Right lobe of liver (tissue), 6 donors: ENCODE results near the gene NOTCH1. TPM values are rescaled to one million over a fixed set of nuclear protein-coding genes. Genes with fewer than 3 reads are reported as not detected.
A peak's percentile ranks its signal among the peaks of the same experiment; 100 is the strongest.
"Not testable (repeated sequence)": the region's sequence is repeated elsewhere in the genome, so short reads cannot be mapped to it uniquely, and the experiment has no call there.

ENCODE experiments used
- ATAC-seq, 4 donors: fragments of 200-7000 bp; cut with Tn5 transposase; one replicate each; pipeline ENCODE4 v1.9.1; 2020; ENCODE audit warnings: mild to moderate bottlenecking in 4 of 4, moderate library complexity in 4 of 4
- DNase-seq, 3 donors: peaks; one replicate each; pipeline ENCODE4 v3.0.0-alpha.2; 2020
- H3K27ac ChIP-seq, 3 donors: fragments of 200-600 bp; one replicate each; pipeline ENCODE4 v1.8.0; 2022
- H3K27me3 ChIP-seq, 2 donors: fragments of 200-600 bp; one replicate each; pipeline ENCODE4 v1.8.0; 2022
- H3K36me3 ChIP-seq, 4 donors: fragments of 200-600 bp; sonication (generic) in 1 of 4; one replicate each; pipeline versions ENCODE4 v1.5.1 to v1.8.0; 2017 to 2022; ENCODE audit warnings: control low read depth in 1 of 4
- H3K4me1 ChIP-seq, 4 donors: fragments of 200-600 bp; sonication (generic) in 1 of 4; one replicate each; pipeline versions ENCODE4 v1.5.1 to v1.8.0; 2017 to 2022; ENCODE audit warnings: control low read depth in 1 of 4
- H3K4me3 ChIP-seq, 3 donors: fragments of 200-600 bp; one replicate each; pipeline ENCODE4 v1.8.0; 2022
- H3K9me3 ChIP-seq, 4 donors: fragments of 200-600 bp; sonication (generic) in 1 of 4; one replicate each; pipeline versions ENCODE4 v1.5.1 to v1.8.0; 2017 to 2022; ENCODE audit warnings: control low read depth in 1 of 4
- CTCF ChIP-seq, 4 donors: fragments of 200-600 bp in 3 of 4; fragments of 450-650 bp in 1 of 4; IDR thresholded peaks; one replicate each; pipeline versions ENCODE4 v1.5.1 to v1.8.0; 2016 to 2022; ENCODE audit warnings: antibody characterized with exemption in 4 of 4, mild to moderate bottlenecking in 2 of 4
- POLR2A ChIP-seq: fragments of 450-650 bp; IDR thresholded peaks from one replicate; pipeline ENCODE4 v1.6.1; 2017; ENCODE audit warnings: antibody characterized with exemption, mild to moderate bottlenecking
- WGBS: methylation state at CpG from one replicate; pipeline ENCODE4 v1.1.6; 2018; ENCODE audit warnings: low coverage, low lambda C conversion rate; ENCODE audit not compliant: insufficient coverage; ENCODE audit errors: missing lambda C conversion rate; 5-methylcytosine and 5-hydroxymethylcytosine counted together
- intact Hi-C, 2 donors: fragments of 100-400 bp; cut with DNase I; formaldehyde crosslinking; loops; one replicate each; pipeline versions ENCODE4 v1.11.2 to v1.14.1; 2022
- total RNA-seq, 6 experiments: library from RNA; depleted of rRNA in 2 of 6; stranded (reverse); fragments of >200 nt in 2 of 6; fragmentation: NEBNext Ultra II Directional in 3 of 6; extraction: Animal tissue kit (Norgen Biotek cat#: 25700) in 3 of 6; gene quantifications; one replicate each; pipeline versions ENCODE4 v1.1.0 to v1.2.4, GENCODE V29; 2016 to 2023
- donor health status: DM: no; HTN: yes; CAD: no.
- donor health status: DM: no; HTN: no; CAD: no.
- donor health status: DM: no; HTN: no; CAD: no.
- donor health status: DM: no; HTN: yes; CAD: no.
- donor health status: DM: no; HTN: yes; CAD: no.

NOTCH1 gene
- total RNA-seq, 6 experiments from 2014 or later: 17.4 to 26.2 (median 19.3) TPM

DNA sequence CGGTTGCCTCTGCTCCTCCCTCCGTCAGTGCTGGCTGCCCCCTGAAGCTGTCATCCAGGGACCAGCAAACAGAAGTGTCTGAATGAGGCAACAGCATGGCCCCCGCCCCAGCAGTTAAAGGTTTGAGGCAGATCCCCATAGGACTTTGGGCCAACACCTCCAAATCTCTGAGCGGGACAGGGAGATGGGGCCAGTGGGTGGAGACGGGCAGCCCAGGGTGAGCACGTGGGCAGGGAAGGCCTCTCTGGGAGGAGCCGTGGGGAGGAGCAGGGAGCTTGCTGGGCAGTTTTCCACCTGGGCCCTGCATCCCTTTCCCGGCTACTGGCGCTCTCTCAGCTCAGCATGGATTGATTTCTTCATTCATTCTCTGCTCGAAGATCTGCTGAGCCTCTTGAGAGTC is 39.1 kb upstream of the NOTCH1 start:
- TF ChIP-seq POLR2A: no peak
- TF ChIP-seq CTCF (IDR thresholded peaks at IDR 0.05): no peak
- DNase-seq: no peak
- H3K27ac ChIP-seq: no peak overlapping the region
- no peaks in the 10 kb centered on the region for H3K9me3 ChIP-seq
- no CpG with 5 or more reads among the region's 10 CpGs for WGBS
- intact Hi-C loops: no loop called here
- H3K36me3 ChIP-seq: no peaks in the 10 kb centered on the region
- ATAC-seq: peak; percentile 48 to 74 (median 52)
- peaks cover 0 to 5% (median 0%) of the 10 kb centered on the region in 4 donors for H3K4me1 ChIP-seq
- no peak overlapping the region for H3K4me3 ChIP-seq
- H3K27me3 ChIP-seq: no peaks in the 10 kb centered on the region

DNA sequence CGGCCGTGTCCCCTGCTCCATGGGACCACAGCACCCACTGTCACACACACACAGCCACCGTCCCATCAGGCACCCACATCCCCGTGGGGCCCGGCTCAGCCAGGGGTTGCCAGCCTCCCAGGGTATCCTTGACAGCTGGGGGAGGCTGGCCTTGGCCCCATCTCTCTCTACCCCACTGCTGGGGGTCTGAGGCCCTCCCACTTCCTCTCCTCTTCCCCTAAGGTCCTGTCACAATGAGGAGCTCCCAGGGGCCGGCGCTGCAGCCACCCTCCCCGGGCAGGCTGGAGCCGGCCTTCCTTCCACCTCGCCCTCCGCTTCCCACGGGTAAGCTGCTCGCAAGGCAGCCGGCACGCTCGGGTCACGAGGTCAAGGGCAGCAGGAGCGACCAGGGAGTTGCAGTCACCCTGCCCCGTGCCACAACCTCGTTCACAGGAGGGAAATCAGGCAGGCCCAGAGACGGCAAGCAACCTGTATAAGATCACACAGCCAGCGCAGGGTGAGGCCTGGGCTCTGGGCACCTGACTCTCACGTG is 38.6 kb upstream of the NOTCH1 start:
- no peaks in the 10 kb centered on the region for H3K27me3 ChIP-seq
- H3K4me3 ChIP-seq: no peak overlapping the region
- H3K9me3 ChIP-seq: no peaks in the 10 kb centered on the region
- WGBS: 44% methylated on average over 13 of the region's 23 CpGs
- no peak overlapping the region for H3K27ac ChIP-seq
- DNase-seq (no peak), ATAC-seq (peak; percentile 8 to 47 (median 40))
- H3K36me3 ChIP-seq: no peaks in the 10 kb centered on the region
- no peak for TF ChIP-seq CTCF (IDR thresholded peaks at IDR 0.05)
- TF ChIP-seq POLR2A: no peak
- H3K4me1 ChIP-seq: peaks cover 0 to 5% (median 0%) of the 10 kb centered on the region in 4 donors
- intact Hi-C loops: no loop called here

- Histone ChIP-seq H3K27me3 (no peaks in the 10 kb centered on the region), H3K27ac (no peak overlapping the region), H3K36me3 (no peaks in the 10 kb centered on the region), H3K4me1 (peaks cover 0 to 5% (median 0%) of the 10 kb centered on the region in 4 donors), H3K4me3 (no peak overlapping the region), H3K9me3 (no peaks in the 10 kb centered on the region)
- no CpG with 5 or more reads among the region's 11 CpGs for WGBS
- TF ChIP-seq POLR2A (no peak), CTCF (IDR thresholded peaks at IDR 0.05) (no peak)
- no peak for DNase-seq
- intact Hi-C loops: no loop called here
- no peak for ATAC-seq
Measured at GRCh38 chr9:136582977-136583735, 37.3 kb upstream of the NOTCH1 start.

- H3K36me3 ChIP-seq: no peaks in the 10 kb centered on the region
- DNase-seq (no peak), ATAC-seq (no peak)
- no peak overlapping the region for H3K4me3 ChIP-seq
- no peaks in the 10 kb centered on the region for H3K9me3 ChIP-seq
- intact Hi-C loops: no loop called here
- H3K27ac ChIP-seq: no peak overlapping the region
- no peaks in the 10 kb centered on the region for H3K4me1 ChIP-seq
- TF ChIP-seq CTCF (IDR thresholded peaks at IDR 0.05): no peak
- no peak for TF ChIP-seq POLR2A
- 98% methylated on average over 12 of the region's 12 CpGs for WGBS
- no peaks in the 10 kb centered on the region for H3K27me3 ChIP-seq
Measured at GRCh38 chr9:136581614-136582447, 36.0 kb upstream of the NOTCH1 start.

- 89% methylated on average over 9 of the region's 9 CpGs for WGBS
- ATAC-seq, intact Hi-C loops: not testable (repeated sequence)
Measured at GRCh38 chr9:136579650-136580219, 33.9 kb upstream of the NOTCH1 start.

More at GRCh38 chr9:136579650-136580219, 33.9 kb upstream of the NOTCH1 start:
- not testable (repeated sequence) for H3K4me1 ChIP-seq, H3K36me3 ChIP-seq, DNase-seq, H3K27me3 ChIP-seq, H3K27ac ChIP-seq, H3K4me3 ChIP-seq, H3K9me3 ChIP-seq
